CD4-positive, alpha-beta memory T cell (primary cell): ENCODE results near the gene DPH7. TPM values are rescaled to one million over a fixed set of nuclear protein-coding genes. Genes with fewer than 3 reads are reported as not detected.

Experiments
- CTCF ChIA-PET: fragments of 350-600 bp; sonication (Branson Sonifier 250); formaldehyde crosslinking; loops from one replicate; lab custom pipeline; 2021; ENCODE audit warnings: inconsistent platforms; ENCODE audit not compliant: partially characterized antibody; lab: Charles Lee
- POLR2A ChIA-PET: fragments of 350-600 bp; sonication (Branson Sonifier 250); formaldehyde crosslinking; loops from one replicate; lab custom pipeline; 2021; ENCODE audit not compliant: partially characterized antibody; lab: Charles Lee
- DNase-seq, 5 donors: peaks; one replicate each; pipeline versions ENCODE4 v3.0.0 to v3.0.0-alpha.2; 2020 to 2022; ENCODE audit warnings: mixed read lengths in 1 of 5
- H3K27ac ChIP-seq: one replicate; pipeline ENCODE4 v1.7.0; 2013; ENCODE audit warnings: low read depth, low read length
- H3K27me3 ChIP-seq: 2 replicates; pipeline ENCODE4 v1.7.0; 2013; ENCODE audit warnings: mild to moderate bottlenecking, low read length, moderate library complexity; ENCODE audit not compliant: insufficient read depth
- H3K36me3 ChIP-seq: 2 replicates; pipeline ENCODE4 v1.7.0; 2013; ENCODE audit warnings: mild to moderate bottlenecking, low read length, moderate library complexity; ENCODE audit not compliant: insufficient read depth
- H3K4me1 ChIP-seq: 2 replicates; pipeline ENCODE4 v1.7.0; 2013; ENCODE audit warnings: mild to moderate bottlenecking, low read length, moderate library complexity; ENCODE audit not compliant: insufficient read depth
- H3K4me3 ChIP-seq, 2 donors: one replicate each; pipeline ENCODE4 v1.7.0; 2013; ENCODE audit warnings: low read length in 2 of 2, mild to moderate bottlenecking in 1 of 2
- H3K9me3 ChIP-seq, 2 donors: one replicate each; pipeline ENCODE4 v1.7.0; 2013; ENCODE audit warnings: low read length in 2 of 2, control low read depth in 1 of 2; ENCODE audit not compliant: control insufficient read depth in 1 of 2
- H3K27ac Mint-ChIP-seq, 7 donors: one replicate each; pipeline ENCODE4 v1.8.0; 2020 to 2021; ENCODE audit warnings: mixed read lengths in 7 of 7, mild to moderate bottlenecking in 6 of 7, inconsistent platforms in 3 of 7, moderate library complexity in 3 of 7
- H3K27me3 Mint-ChIP-seq, 2 donors: one replicate each; pipeline ENCODE4 v1.8.0; 2020 to 2021; ENCODE audit warnings: mixed read lengths in 2 of 2
- H3K36me3 Mint-ChIP-seq, 2 donors: one replicate each; pipeline ENCODE4 v1.8.0; 2020 to 2021; ENCODE audit warnings: mixed read lengths in 2 of 2, inconsistent platforms in 1 of 2, mild to moderate bottlenecking in 1 of 2
- H3K4me1 Mint-ChIP-seq, 4 donors: one replicate each; pipeline ENCODE4 v1.8.0; 2020 to 2021; ENCODE audit warnings: mixed read lengths in 4 of 4, mild to moderate bottlenecking in 1 of 4
- H3K4me3 Mint-ChIP-seq, 8 donors: one replicate each; pipeline ENCODE4 v1.8.0; 2020 to 2021; ENCODE audit warnings: mixed read lengths in 8 of 8, mild to moderate bottlenecking in 7 of 8, moderate library complexity in 6 of 8, inconsistent platforms in 3 of 8
- H3K9me3 Mint-ChIP-seq, 8 donors: one replicate each; pipeline ENCODE4 v1.8.0; 2020 to 2021; ENCODE audit warnings: mixed read lengths in 8 of 8, mild to moderate bottlenecking in 5 of 8, inconsistent platforms in 3 of 8, moderate library complexity in 1 of 8
- intact Hi-C: fragments of 100-400 bp; cut with micrococcal nuclease; formaldehyde crosslinking; loops from one replicate; pipeline ENCODE4 v1.15.1; 2023
- polyA plus RNA-seq, 2 donors: library from polyadenylated mRNA; unstranded; fragments of 300-500 nt; fragmentation: Illumina TruSeq; gene quantifications; one replicate each; pipeline ENCODE4 v1.2.3, GENCODE V29; 2021
- total RNA-seq, 2 experiments: library from RNA; stranded (reverse); gene quantifications; one replicate each; pipeline ENCODE4 v1.2.3, GENCODE V29; 2021

Gene DPH7
- total and polyA plus RNA-seq, 4 experiments from 2014 or later: 27.9 to 79.1 (median 53.5) TPM

DNA sequence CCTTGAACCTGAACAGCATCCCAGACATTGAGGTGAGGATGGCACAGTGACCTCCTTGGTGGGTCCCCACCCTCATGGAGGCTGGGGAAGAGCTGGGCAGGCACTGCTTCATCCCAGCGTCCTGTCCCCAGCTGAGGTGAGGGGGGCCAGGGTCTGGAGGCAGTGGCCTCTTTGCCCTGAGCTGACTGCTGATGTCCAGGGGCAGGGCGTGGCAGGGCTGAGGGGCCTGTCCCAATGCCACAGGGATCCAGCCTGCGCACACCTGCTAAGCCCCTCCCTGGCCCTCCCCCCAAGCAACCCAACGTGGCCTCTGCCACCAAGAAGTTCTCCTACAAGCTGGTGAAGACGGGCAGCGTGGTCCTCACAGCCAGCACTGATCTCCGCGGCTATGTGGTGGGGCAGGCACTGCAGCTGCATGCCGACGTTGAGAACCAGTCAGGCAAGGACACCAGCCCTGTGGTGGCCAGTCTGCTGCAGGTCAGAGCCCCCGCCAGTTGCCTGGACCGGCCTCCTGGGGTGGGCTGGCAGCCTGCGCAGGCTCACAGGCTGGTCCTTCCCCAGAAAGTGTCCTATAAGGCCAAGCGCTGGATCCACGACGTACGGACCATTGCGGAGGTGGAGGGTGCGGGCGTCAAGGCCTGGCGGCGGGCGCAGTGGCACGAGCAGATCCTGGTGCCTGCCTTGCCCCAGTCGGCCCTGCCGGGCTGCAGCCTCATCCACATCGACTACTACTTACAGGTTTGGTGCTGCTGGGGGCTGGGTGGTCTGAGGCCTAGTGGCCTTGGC, 35.2 kb upstream of the DPH7 start:
- H3K4me1 Mint-ChIP-seq: peaks cover 13 to 50% (median 27%) of the 10 kb centered on the region in 4 donors
- no peak for DNase-seq
- Histone ChIP-seq H3K36me3 (peaks cover 14% of the 10 kb centered on the region), H3K4me1 (peaks cover 36% of the 10 kb centered on the region), H3K4me3 (no peak overlapping the region), H3K9me3 (no peaks in the 10 kb centered on the region), H3K27me3 (no peaks in the 10 kb centered on the region), H3K27ac (no peak overlapping the region)
- peaks cover 0 to 16% of the 10 kb centered on the region in 2 donors for H3K36me3 Mint-ChIP-seq
- POLR2A ChIA-PET: no interaction called here
- no peaks in the 10 kb centered on the region for H3K27me3 Mint-ChIP-seq
- no peak overlapping the region for H3K4me3 Mint-ChIP-seq
- CTCF ChIA-PET: no interaction called here
- H3K27ac Mint-ChIP-seq: peak overlapping the region in 1 of 7 donors; percentile 15
- intact Hi-C loops: no loop called here
- no peaks in the 10 kb centered on the region for H3K9me3 Mint-ChIP-seq

DNA sequence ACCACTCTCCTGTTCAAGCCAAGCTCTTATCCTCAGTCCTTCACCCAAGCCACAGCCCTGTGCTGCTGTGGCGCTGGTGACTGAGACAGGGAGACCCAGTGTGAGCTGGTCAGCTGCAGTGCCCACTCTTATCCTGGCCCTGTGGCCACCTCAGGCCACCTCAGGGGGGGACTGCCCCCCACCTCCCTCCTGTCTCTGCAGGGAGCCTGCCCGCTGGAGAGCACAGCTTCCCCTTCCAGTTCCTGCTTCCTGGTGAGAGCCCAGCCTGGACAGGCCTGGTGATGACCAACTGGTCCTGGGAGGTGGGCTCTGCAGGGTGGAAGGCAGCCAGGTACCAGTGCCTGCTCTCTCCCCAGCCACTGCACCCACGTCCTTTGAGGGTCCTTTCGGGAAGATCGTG, 34.5 kb upstream of the DPH7 start:
- Histone ChIP-seq H3K4me3 (no peak overlapping the region), H3K27ac (no peak overlapping the region), H3K4me1 (peaks cover 36% of the 10 kb centered on the region), H3K36me3 (peaks cover 14% of the 10 kb centered on the region), H3K27me3 (no peaks in the 10 kb centered on the region), H3K9me3 (no peaks in the 10 kb centered on the region)
- peaks cover 13 to 56% (median 28%) of the 10 kb centered on the region in 4 donors for H3K4me1 Mint-ChIP-seq
- intact Hi-C loops: no loop called here
- H3K36me3 Mint-ChIP-seq: peaks cover 0 to 16% of the 10 kb centered on the region in 2 donors
- CTCF ChIA-PET: no interaction called here
- no peak overlapping the region for H3K4me3 Mint-ChIP-seq
- POLR2A ChIA-PET: no interaction called here
- peak overlapping the region in 1 of 7 donors; percentile 56 for H3K27ac Mint-ChIP-seq
- DNase-seq: no peak
- H3K9me3 Mint-ChIP-seq: no peaks in the 10 kb centered on the region
- no peaks in the 10 kb centered on the region for H3K27me3 Mint-ChIP-seq

DNA sequence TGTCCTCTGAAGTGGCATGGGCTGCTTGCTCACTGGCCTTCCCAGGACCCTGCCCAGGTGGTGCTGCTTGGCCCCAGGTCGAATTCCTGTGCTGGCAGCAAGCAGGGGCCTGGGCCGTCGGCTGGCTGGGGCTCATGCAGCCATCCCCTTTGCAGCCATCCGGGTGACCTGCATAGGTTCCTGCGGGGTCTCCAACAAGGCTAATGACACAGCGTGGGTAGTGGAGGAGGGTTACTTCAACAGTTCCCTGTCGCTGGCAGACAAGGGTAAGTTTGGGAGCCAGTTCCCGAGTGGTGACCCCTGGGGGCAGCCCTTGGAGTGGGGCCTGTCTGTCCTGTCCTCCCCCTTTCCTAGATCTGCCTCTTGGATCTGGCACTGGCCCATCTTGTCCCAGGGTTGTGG, 34.0 kb upstream of the DPH7 start:
- intact Hi-C loops: no loop called here
- Mint-ChIP-seq H3K27ac (peak overlapping the region in 1 of 7 donors; percentile 56), H3K36me3 (peaks cover 0 to 13% of the 10 kb centered on the region in 2 donors), H3K27me3 (no peaks in the 10 kb centered on the region), H3K4me3 (no peak overlapping the region), H3K9me3 (no peaks in the 10 kb centered on the region), H3K4me1 (peaks cover 13 to 56% (median 24%) of the 10 kb centered on the region in 4 donors)
- ChIA-PET CTCF (no interaction called here), POLR2A (no interaction called here)
- Histone ChIP-seq H3K4me3 (no peak overlapping the region), H3K27ac (no peak overlapping the region), H3K9me3 (no peaks in the 10 kb centered on the region), H3K36me3 (peaks cover 14% of the 10 kb centered on the region), H3K4me1 (peaks cover 32% of the 10 kb centered on the region), H3K27me3 (no peaks in the 10 kb centered on the region)
- DNase-seq: no peak

DNA sequence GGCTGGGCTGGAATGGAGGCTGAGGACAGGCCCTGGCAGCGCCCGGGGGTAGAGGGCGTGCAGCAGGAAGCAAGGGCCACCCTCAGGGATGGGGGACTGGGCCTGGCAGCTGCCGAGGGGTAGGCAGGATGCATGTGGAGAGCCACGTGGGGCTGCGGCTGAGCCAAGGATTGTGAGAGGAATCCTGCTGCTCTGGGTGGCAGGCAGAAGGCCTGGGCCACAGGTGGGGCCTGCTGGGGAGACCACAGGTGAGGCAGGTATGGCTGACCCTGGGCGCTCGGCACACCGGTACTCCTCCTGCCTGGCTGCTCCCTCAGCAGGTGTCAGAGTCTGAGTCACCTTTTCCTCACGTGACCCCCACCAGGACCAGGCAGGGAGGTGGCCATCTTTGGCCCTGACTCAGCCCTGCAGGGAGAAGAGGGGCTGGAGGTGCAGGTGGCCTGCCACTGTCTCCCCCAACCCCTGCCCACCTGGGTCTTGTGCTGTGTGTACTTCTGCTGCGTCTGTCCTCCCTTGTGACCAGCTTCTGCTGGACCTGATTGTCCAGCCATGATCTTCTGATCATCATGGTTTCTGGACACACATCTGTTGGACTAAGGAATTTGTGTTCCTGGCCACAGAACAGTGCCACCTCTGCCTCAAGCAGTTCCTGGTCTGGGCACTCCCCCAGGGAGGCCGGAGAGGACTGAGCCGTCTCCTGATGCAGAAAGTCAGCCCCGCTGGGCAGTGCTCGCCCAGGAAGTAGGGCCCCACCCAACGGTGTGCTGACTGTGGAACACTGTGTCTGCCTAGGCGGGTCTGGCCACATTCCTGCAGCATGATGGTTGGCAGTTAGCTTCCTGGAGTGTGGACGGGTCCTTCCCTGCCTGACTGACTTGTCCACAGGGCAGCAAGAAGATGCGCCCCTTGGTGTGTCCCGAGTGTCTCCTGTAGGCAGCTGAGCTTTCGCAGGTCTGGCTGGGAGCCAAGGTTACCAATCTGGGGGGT, 33.2 kb upstream of the DPH7 start:
- intact Hi-C loops: no loop called here
- Mint-ChIP-seq H3K27ac (peak overlapping the region in 6 of 7 donors; percentile 46 to 75 (median 66)), H3K4me3 (peak overlapping the region in 2 of 8 donors; percentile 39 to 50), H3K9me3 (no peaks in the 10 kb centered on the region), H3K36me3 (peaks cover 0 to 11% of the 10 kb centered on the region in 2 donors), H3K27me3 (no peaks in the 10 kb centered on the region), H3K4me1 (peaks cover 14 to 56% (median 26%) of the 10 kb centered on the region in 4 donors)
- POLR2A ChIA-PET: no interaction called here
- Histone ChIP-seq H3K27ac (no peak overlapping the region), H3K4me1 (peaks cover 32% of the 10 kb centered on the region), H3K9me3 (no peaks in the 10 kb centered on the region), H3K36me3 (peaks cover 14% of the 10 kb centered on the region), H3K27me3 (no peaks in the 10 kb centered on the region), H3K4me3 (no peak overlapping the region)
- CTCF ChIA-PET: no interaction called here
- peak in 1 of 5 donors; percentile 70 for DNase-seq

DNA sequence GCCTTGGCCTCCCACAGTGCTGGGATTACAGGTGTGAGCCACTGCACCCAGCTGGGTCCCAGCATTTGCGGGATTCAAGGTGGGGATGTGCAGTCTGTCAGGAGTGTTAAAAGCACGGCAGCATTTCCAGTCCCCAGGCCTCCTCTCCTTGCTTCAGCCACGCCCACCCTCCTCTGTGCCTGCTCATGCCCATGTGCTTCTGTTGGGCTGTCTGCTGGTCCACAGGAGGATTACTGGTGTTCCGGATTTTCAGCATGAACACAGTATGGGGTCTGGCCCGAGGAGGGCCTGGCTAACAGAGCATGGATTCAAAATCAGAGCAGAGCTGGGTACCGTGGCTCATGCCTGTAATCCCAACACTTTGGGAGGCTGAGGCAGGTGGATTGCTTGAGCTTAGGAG, 32.2 kb upstream of the DPH7 start:
- Mint-ChIP-seq H3K27ac (peak overlapping the region in 2 of 7 donors; percentile 55 to 74), H3K4me1 (peaks cover 16 to 58% (median 32%) of the 10 kb centered on the region in 4 donors), H3K4me3 (peak overlapping the region in 1 of 8 donors; percentile 39), H3K9me3 (no peaks in the 10 kb centered on the region), H3K27me3 (no peaks in the 10 kb centered on the region), H3K36me3 (peaks cover 0 to 10% of the 10 kb centered on the region in 2 donors)
- no peak for DNase-seq
- intact Hi-C loops: no loop called here
- H3K9me3 ChIP-seq: no peaks in the 10 kb centered on the region
- H3K27ac ChIP-seq: no peak overlapping the region
- ChIA-PET POLR2A (interaction anchor here (0.6 to 1.0 kb wide), 2 partner anchors 8 to 15 kb away, joined by 3 read pairs; partner anchors contain the start of gene EHMT1), CTCF (no interaction called here)
- no peak overlapping the region for H3K4me3 ChIP-seq
- H3K36me3 ChIP-seq: peaks cover 11% of the 10 kb centered on the region
- no peaks in the 10 kb centered on the region for H3K27me3 ChIP-seq
- H3K4me1 ChIP-seq: peaks cover 36% of the 10 kb centered on the region

DNA sequence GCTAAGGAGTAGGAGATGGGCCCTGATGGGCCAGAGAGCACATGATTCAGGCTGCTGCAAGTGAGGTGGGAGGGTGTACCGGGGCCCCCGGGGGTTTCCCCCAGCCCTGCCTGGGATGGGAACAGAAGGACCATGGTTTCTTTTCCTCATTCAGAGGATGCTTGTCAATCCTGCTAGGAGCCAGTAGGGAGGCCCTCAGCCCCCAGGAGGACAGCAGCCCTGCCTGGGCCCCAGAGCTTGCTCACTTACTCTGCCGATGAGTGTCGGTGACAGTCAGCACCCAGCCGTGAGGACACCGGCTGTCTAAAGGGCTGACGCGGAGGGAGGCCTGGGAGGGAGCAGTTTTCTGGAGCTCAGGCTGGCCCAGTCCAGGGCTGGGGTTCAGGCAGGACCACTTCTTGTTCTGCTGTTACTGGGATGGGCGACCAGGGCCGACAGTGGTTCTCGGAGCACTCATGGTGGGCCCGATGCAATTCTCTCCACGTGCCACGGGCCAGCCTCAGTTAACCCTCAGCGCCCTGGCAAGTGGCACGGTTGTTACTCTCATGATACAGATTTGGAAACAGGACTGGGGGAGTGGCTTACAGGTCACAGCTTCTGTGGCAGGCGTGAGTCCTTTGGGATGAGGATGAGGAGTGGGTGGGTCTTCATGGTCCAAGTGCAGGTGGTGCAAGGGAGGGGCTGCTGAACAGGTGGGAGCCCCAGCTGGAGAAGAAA, 28.6 kb upstream of the DPH7 start:
- Histone ChIP-seq H3K9me3 (no peaks in the 10 kb centered on the region), H3K36me3 (no peaks in the 10 kb centered on the region), H3K27me3 (no peaks in the 10 kb centered on the region), H3K4me1 (peaks cover 30% of the 10 kb centered on the region), H3K4me3 (no peak overlapping the region), H3K27ac (no peak overlapping the region)
- H3K4me3 Mint-ChIP-seq: peak overlapping the region; percentile 80 to 88 (median 84)
- CTCF ChIA-PET: no interaction called here
- no peaks in the 10 kb centered on the region for H3K36me3 Mint-ChIP-seq
- H3K4me1 Mint-ChIP-seq: peaks cover 15 to 54% (median 31%) of the 10 kb centered on the region in 4 donors
- intact Hi-C loops: loop anchor here (5.0 kb wide), 2 partner anchors 365 to 1125 kb away; partner anchors contain the start of genes SEC16A and TUBB4B
- peak overlapping the region in 6 of 7 donors; percentile 42 to 81 (median 71) for H3K27ac Mint-ChIP-seq
- no peaks in the 10 kb centered on the region for H3K27me3 Mint-ChIP-seq
- POLR2A ChIA-PET: interaction anchor here (1.5 kb wide), 1 partner anchor 11 kb away, joined by 9 read pairs; the partner anchor contains the start of gene EHMT1
- H3K9me3 Mint-ChIP-seq: no peaks in the 10 kb centered on the region
- DNase-seq: no peak
